ENCODE measurements around the gene AMPD2.
A peak's percentile ranks its signal among the peaks of the same experiment; 100 is the strongest.

The AMPD2 gene

DNA sequence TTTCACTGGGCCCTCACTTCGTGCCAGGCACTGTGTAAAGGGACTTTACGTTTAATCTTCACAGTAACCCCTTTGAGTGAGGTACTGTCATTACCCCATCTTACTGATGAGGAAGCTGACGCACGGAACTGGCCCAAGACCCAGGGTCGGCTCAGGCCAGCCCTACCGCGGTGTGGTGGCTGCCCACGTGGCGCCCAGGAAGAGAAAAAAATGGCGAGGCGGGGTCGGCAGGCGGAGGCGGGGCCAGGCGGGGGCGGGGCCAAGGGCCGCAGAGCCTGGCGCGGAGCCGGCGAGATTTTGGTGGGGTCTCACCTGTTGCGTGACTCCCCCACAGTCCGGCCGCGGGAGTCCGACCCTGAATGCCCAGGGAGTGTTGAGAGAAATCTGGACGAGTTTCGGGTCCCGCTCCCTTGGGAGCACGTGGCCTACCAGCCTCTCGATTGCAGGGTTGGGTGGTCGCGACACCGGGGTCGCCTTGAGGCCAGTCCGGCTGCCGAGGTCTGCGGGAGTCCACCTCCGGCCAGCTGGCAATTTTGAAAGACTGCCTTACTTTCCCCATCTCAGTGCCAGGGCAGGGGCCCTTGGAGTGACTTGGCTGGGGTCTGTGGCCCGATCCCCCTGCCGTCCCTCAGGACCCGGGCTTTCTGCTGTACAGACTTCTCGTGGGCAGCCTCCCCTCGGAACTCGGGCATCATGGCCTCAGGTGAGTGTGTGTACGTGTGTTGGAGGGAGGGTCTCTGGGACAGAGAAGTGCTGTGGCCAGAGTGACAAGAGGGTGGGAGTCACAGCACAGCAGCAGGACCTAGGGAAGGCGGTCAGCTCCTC, at the start of gene AMPD2, which contains the start of gene GNAT2:
AMPD2 (plus strand) TSS at position 262 of the 825 bp plus-strand sequence. CDS start 1,339 bp downstream, outside the sequence.
GNAT2 (minus strand) TSS at position 41 of the 825 bp plus-strand sequence. CDS start 6,746 bp downstream, outside the sequence.
- peaks cover 40% of the 10 kb centered on the region for H3K4me1 ChIP-seq (ENCODE audit: insufficient read depth, low read length)

DNA sequence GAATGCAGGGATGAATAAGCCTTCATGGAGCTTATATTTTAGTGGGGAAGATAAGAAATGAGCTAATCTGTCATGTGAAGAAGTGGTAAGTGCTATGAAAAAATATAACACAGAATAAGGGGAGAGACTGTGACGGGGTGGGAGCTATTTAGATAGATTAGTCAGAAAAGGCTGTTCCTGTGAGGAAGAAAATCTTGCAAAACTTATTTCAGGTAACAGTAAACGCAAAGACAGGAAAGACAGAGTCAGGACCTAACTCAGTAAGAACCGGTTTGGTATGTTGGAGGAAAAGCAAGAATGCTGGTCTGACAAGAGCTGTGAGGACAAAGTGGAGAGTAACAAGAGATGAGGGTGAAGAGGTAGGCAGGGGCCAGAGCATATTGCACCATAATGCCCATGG, 49.2 kb upstream of the AMPD2 start:
- no peak overlapping the region for H2AFZ ChIP-seq (ENCODE audit: low read depth, low read length)
- no peak overlapping the region for H3K4me3 ChIP-seq (ENCODE audit: low read length)
- no peaks in the 10 kb centered on the region for H3K4me1 ChIP-seq (ENCODE audit: insufficient read depth, low read length)
- no peaks in the 10 kb centered on the region for H3K27me3 ChIP-seq (ENCODE audit: insufficient read depth, low read length)
- peaks cover 8% of the 10 kb centered on the region for H3K36me3 ChIP-seq (ENCODE audit: insufficient read depth, low read length)
- H3K9me3 ChIP-seq (ENCODE audit: low read length), result no peaks in the 10 kb centered on the region

More for the DNA sequence above, at the start of gene AMPD2, which contains the start of gene GNAT2:
- Histone ChIP-seq H2AFZ (ENCODE audit: low read depth, low read length) (peak within 1 kb of the TSS; percentile 6), H3K36me3 (ENCODE audit: insufficient read depth, low read length) (no peaks in the 10 kb centered on the region), H3K9me3 (ENCODE audit: low read length) (no peaks in the 10 kb centered on the region), H3K27me3 (ENCODE audit: insufficient read depth, low read length) (no peaks in the 10 kb centered on the region), H3K4me3 (ENCODE audit: low read length) (peak within 1 kb of the TSS; percentile 82)

- Histone ChIP-seq H3K27me3 (ENCODE audit: insufficient read depth, low read length) (no peaks in the 10 kb centered on the region), H3K4me1 (ENCODE audit: insufficient read depth, low read length) (no peaks in the 10 kb centered on the region), H3K36me3 (ENCODE audit: insufficient read depth, low read length) (peaks cover 25% of the 10 kb centered on the region), H2AFZ (ENCODE audit: low read depth, low read length) (no peak overlapping the region), H3K4me3 (ENCODE audit: low read length) (no peak overlapping the region), H3K9me3 (ENCODE audit: low read length) (no peaks in the 10 kb centered on the region)
These were observed 45.9 kb upstream of the AMPD2 start for GRCh38 chr1:109573785-109574184.

DNA sequence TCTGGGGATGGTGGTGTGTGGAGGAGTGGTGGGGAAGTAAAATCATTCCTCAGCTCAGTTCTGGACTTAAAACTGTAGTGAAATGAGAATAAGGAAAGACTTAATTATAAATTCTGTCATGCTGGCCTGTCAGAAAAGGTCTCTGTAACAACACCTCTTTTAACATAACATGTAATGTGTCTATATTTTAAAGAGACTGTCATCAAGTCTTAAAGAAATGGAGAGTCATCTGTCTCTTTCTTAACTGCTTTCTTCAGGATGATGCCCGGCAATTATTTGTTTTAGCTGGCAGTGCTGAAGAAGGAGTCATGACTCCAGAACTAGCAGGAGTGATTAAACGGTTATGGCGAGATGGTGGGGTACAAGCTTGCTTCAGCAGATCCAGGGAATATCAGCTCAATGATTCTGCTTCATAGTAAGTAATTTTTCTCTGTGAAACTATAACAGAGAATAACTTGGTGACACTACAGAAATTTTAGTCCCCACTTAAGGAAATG, 40.6 kb upstream of the AMPD2 start:
- peaks cover 54% of the 10 kb centered on the region for H3K36me3 ChIP-seq (ENCODE audit: insufficient read depth, low read length)
- no peak overlapping the region for H2AFZ ChIP-seq (ENCODE audit: low read depth, low read length)
- no peak overlapping the region for H3K4me3 ChIP-seq (ENCODE audit: low read length)
- H3K27me3 ChIP-seq (ENCODE audit: insufficient read depth, low read length), result no peaks in the 10 kb centered on the region
- no peaks in the 10 kb centered on the region for H3K9me3 ChIP-seq (ENCODE audit: low read length)
- no peaks in the 10 kb centered on the region for H3K4me1 ChIP-seq (ENCODE audit: insufficient read depth, low read length)

- Histone ChIP-seq H2AFZ (ENCODE audit: low read depth, low read length) (no peak overlapping the region), H3K36me3 (ENCODE audit: insufficient read depth, low read length) (peaks cover 56% of the 10 kb centered on the region), H3K9me3 (ENCODE audit: low read length) (no peaks in the 10 kb centered on the region), H3K4me3 (ENCODE audit: low read length) (no peak overlapping the region), H3K27me3 (ENCODE audit: insufficient read depth, low read length) (no peaks in the 10 kb centered on the region), H3K4me1 (ENCODE audit: insufficient read depth, low read length) (no peaks in the 10 kb centered on the region)
These were observed 40.1 kb upstream of the AMPD2 start for GRCh38 chr1:109579491-109579890.

GRCh38 chr1:109582021-109582420, 37.6 kb upstream of the AMPD2 start:
- Histone ChIP-seq H3K9me3 (ENCODE audit: low read length) (no peaks in the 10 kb centered on the region), H3K36me3 (ENCODE audit: insufficient read depth, low read length) (peaks cover 73% of the 10 kb centered on the region), H3K4me1 (ENCODE audit: insufficient read depth, low read length) (no peaks in the 10 kb centered on the region), H3K27me3 (ENCODE audit: insufficient read depth, low read length) (no peaks in the 10 kb centered on the region), H3K4me3 (ENCODE audit: low read length) (no peak overlapping the region), H2AFZ (ENCODE audit: low read depth, low read length) (no peak overlapping the region)

DNA sequence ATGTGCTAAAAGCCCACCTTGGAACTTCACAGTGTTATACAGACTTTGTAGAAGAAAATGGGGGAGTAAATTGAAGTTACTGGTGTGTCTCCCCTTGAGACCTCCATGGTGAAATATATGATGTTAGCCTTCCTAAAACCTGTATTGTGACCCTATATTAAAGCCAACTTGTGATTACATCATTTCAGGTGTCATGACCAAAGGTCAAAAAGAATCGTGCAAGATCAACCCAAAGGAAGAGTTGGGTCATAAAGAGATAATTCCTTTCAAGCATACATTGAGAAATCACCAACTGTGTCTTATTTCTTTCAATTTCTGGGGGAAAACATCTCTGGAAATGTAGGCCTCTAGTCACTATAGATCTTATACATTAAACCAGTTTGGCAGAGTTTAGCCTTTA, 34.9 kb upstream of the AMPD2 start:
- Histone ChIP-seq H3K36me3 (ENCODE audit: insufficient read depth, low read length) (peaks cover 78% of the 10 kb centered on the region), H3K9me3 (ENCODE audit: low read length) (no peaks in the 10 kb centered on the region), H3K4me1 (ENCODE audit: insufficient read depth, low read length) (no peaks in the 10 kb centered on the region), H3K27me3 (ENCODE audit: insufficient read depth, low read length) (no peaks in the 10 kb centered on the region), H3K4me3 (ENCODE audit: low read length) (no peak overlapping the region), H2AFZ (ENCODE audit: low read depth, low read length) (no peak overlapping the region)

DNA sequence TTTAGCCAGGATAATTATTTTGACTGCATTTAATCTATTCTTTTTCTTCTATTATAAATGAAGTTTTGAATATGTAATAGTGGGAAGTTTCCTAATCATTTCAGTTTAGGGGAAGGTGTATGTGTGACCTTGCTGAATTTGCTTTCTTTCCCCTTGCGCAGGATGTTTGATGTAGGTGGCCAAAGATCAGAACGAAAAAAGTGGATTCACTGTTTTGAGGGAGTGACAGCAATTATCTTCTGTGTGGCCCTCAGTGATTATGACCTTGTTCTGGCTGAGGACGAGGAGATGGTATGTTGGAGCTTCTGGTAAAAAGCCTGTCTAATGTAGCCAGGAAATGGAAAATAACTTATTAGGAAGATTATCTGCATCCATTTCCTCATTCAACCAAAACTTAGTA, 33.6 kb upstream of the AMPD2 start:
- Histone ChIP-seq H3K4me1 (ENCODE audit: insufficient read depth, low read length) (no peaks in the 10 kb centered on the region), H3K27me3 (ENCODE audit: insufficient read depth, low read length) (no peaks in the 10 kb centered on the region), H3K9me3 (ENCODE audit: low read length) (no peaks in the 10 kb centered on the region), H2AFZ (ENCODE audit: low read depth, low read length) (no peak overlapping the region), H3K4me3 (ENCODE audit: low read length) (no peak overlapping the region), H3K36me3 (ENCODE audit: insufficient read depth, low read length) (peaks cover 79% of the 10 kb centered on the region)

GRCh38 chr1:109589177-109589576, 30.5 kb upstream of the AMPD2 start:
- no peaks in the 10 kb centered on the region for H3K9me3 ChIP-seq (ENCODE audit: low read length)
- no peaks in the 10 kb centered on the region for H3K27me3 ChIP-seq (ENCODE audit: insufficient read depth, low read length)
- peaks cover 92% of the 10 kb centered on the region for H3K36me3 ChIP-seq (ENCODE audit: insufficient read depth, low read length)
- no peaks in the 10 kb centered on the region for H3K4me1 ChIP-seq (ENCODE audit: insufficient read depth, low read length)
- no peak overlapping the region for H3K4me3 ChIP-seq (ENCODE audit: low read length)
- H2AFZ ChIP-seq (ENCODE audit: low read depth, low read length), result no peak overlapping the region

GRCh38 chr1:109589679-109590078, 30.0 kb upstream of the AMPD2 start:
- H3K36me3 ChIP-seq (ENCODE audit: insufficient read depth, low read length), result peaks cover 90% of the 10 kb centered on the region
- H3K4me1 ChIP-seq (ENCODE audit: insufficient read depth, low read length), result no peaks in the 10 kb centered on the region
- no peak overlapping the region for H3K4me3 ChIP-seq (ENCODE audit: low read length)
- no peaks in the 10 kb centered on the region for H3K9me3 ChIP-seq (ENCODE audit: low read length)
- no peak overlapping the region for H2AFZ ChIP-seq (ENCODE audit: low read depth, low read length)
- no peaks in the 10 kb centered on the region for H3K27me3 ChIP-seq (ENCODE audit: insufficient read depth, low read length)

DNA sequence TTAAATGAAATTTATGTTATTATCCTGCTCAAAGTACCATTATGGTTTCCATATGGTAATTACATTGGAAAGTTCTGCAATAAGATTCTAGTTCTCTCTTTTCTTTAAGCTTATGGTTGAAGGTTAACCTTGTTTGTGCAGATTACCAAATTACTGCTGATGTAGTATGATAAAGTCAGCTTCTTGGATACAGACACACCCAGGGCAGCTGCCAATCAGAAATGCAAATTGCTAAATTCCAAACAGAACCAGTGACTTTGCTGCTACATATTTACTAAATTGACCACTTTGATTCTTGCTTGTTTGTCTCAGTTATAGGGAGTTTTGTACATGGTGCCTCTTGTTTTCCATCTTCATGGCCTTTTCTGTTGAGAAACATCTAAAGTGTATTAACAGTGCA, 26.7 kb upstream of the AMPD2 start:
- no peaks in the 10 kb centered on the region for H3K9me3 ChIP-seq (ENCODE audit: low read length)
- H3K4me1 ChIP-seq (ENCODE audit: insufficient read depth, low read length), result no peaks in the 10 kb centered on the region
- peaks cover 75% of the 10 kb centered on the region for H3K36me3 ChIP-seq (ENCODE audit: insufficient read depth, low read length)
- H2AFZ ChIP-seq (ENCODE audit: low read depth, low read length), result no peak overlapping the region
- H3K27me3 ChIP-seq (ENCODE audit: insufficient read depth, low read length), result no peaks in the 10 kb centered on the region
- H3K4me3 ChIP-seq (ENCODE audit: low read length), result no peak overlapping the region

GRCh38 chr1:109595531-109595930, 24.1 kb upstream of the AMPD2 start:
- H2AFZ ChIP-seq (ENCODE audit: low read depth, low read length), result no peak overlapping the region
- H3K4me3 ChIP-seq (ENCODE audit: low read length), result no peak overlapping the region
- no peaks in the 10 kb centered on the region for H3K4me1 ChIP-seq (ENCODE audit: insufficient read depth, low read length)
- H3K36me3 ChIP-seq (ENCODE audit: insufficient read depth, low read length), result peaks cover 61% of the 10 kb centered on the region
- no peaks in the 10 kb centered on the region for H3K9me3 ChIP-seq (ENCODE audit: low read length)
- H3K27me3 ChIP-seq (ENCODE audit: insufficient read depth, low read length), result no peaks in the 10 kb centered on the region

DNA sequence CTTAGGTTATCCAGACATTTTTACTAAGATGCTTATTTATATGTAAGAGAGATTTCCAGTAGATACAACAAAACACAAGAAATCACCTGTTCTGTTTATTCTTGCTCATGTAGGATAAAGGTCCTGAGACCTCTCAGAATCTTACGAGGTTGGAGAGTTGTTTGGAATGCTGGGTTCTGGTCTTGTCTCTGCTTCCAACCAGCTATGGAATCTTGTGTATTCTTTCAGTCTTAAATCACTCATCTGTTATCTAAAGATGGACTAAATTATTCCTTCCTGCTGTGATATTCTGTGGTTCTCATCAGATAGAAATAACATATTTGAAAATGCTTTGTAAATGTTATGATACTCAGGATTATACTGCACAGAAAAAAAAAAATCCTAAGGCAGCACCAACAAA, 21.5 kb upstream of the AMPD2 start:
- peaks cover 36% of the 10 kb centered on the region for H3K36me3 ChIP-seq (ENCODE audit: insufficient read depth, low read length)
- H3K9me3 ChIP-seq (ENCODE audit: low read length), result no peaks in the 10 kb centered on the region
- H3K27me3 ChIP-seq (ENCODE audit: insufficient read depth, low read length), result no peaks in the 10 kb centered on the region
- no peak overlapping the region for H3K4me3 ChIP-seq (ENCODE audit: low read length)
- H3K4me1 ChIP-seq (ENCODE audit: insufficient read depth, low read length), result no peaks in the 10 kb centered on the region
- H2AFZ ChIP-seq (ENCODE audit: low read depth, low read length), result no peak overlapping the region

All from neuron (in vitro differentiated cells).